NT2/D1 (cell line): ENCODE results near the gene KRT82.

Source experiments
- SUZ12 ChIP-seq: IDR thresholded peaks from 2 replicates; pipeline ENCODE4 v1.6.1; 2011; ENCODE audit not compliant: insufficient read length, insufficient read depth; ENCODE audit errors: extremely low read depth
- YY1 ChIP-seq: IDR thresholded peaks from 2 replicates; pipeline ENCODE4 v1.6.1; 2011; ENCODE audit not compliant: insufficient read length, insufficient read depth
- ZNF274 ChIP-seq: IDR thresholded peaks from 2 replicates; pipeline ENCODE4 v1.6.1; 2011; ENCODE audit warnings: mild to moderate bottlenecking, low read depth, low read length

DNA sequence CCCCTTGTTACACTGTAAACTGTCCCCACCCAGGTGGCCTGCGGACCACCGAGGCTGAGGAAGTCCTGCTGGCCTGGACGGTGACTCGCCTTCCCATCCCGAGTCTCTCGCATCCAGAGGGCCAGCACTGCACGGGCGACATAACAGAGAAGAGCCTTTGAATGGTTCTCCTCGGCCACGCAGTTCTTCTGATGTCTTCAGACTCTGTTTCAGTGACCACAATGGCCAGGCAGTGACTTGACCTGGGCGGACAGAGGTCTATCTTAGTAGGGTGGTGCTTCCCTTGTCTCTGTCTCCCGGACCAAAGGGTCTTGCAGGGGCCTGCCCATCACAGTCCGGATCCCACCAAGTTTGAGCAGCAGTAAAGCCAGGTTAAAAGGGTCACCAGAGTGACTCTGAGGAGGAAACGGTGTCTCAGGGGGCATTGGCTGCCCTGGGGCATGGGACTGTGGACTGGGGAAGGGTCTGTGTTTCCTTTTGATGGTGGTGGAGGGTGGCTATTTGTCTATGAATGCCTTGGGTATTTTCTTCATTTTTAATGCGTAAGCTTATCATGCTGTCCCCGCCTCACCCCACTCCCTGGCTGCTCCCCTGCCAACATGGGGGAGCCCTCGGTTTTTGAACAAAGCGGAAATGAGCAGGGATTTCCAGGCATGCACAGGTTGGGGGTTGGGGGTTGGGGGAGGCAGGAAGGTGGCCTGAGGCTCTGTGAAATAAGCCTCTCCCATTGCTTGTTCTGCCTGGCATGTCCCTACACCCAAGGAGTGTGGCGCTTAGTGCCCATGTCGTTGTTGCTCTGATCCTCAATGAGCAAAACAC lies 49.2 kb downstream of the KRT82 start:
- TF ChIP-seq ZNF274: no peak
- no peak for TF ChIP-seq SUZ12
- no peak for TF ChIP-seq YY1
